Smooth muscle cell (in vitro differentiated cells): ENCODE measurements around the gene TEX11. TPM values are rescaled to one million over a fixed set of nuclear protein-coding genes. Genes with fewer than 3 reads are reported as not detected.
"Not testable (repeated sequence)": the region's sequence is repeated elsewhere in the genome, so short reads cannot be mapped to it uniquely, and the experiment has no call there.

Experiments
- DNase-seq: peaks from one replicate; lab custom pipeline; 2025; ENCODE audit not compliant: unreplicated experiment; lab: John Stamatoyannopoulos, UW
- H2AFZ ChIP-seq: fragments of 200-600 bp; sonication (generic); 2 replicates; pipeline ENCODE4 v1.6.0; 2016; ENCODE audit warnings: antibody characterized with exemption, low read depth, mild to moderate bottlenecking
- H3F3A ChIP-seq: fragments of 200-600 bp; sonication (generic); 2 replicates; pipeline ENCODE4 v1.6.0; 2017; ENCODE audit warnings: antibody characterized with exemption, low read depth
- H3K27ac ChIP-seq: fragments of 200-600 bp; sonication (generic); 2 replicates; pipeline ENCODE4 v1.5.1; 2016; ENCODE audit warnings: low read depth, mild to moderate bottlenecking
- H3K27me3 ChIP-seq: fragments of 200-600 bp; sonication (generic); 2 replicates; pipeline ENCODE4 v1.6.1; 2016; ENCODE audit warnings: low read depth, mild to moderate bottlenecking
- H3K36me3 ChIP-seq: fragments of 200-600 bp; sonication (generic); 2 replicates; pipeline ENCODE4 v1.5.1; 2016; ENCODE audit warnings: low read depth
- H3K4me1 ChIP-seq: fragments of 200-600 bp; sonication (generic); 2 replicates; pipeline ENCODE4 v1.5.1; 2016; ENCODE audit warnings: low read depth
- H3K4me2 ChIP-seq: fragments of 200-600 bp; sonication (generic); 2 replicates; pipeline ENCODE4 v1.6.0; 2016; ENCODE audit warnings: mild to moderate bottlenecking
- H3K4me3 ChIP-seq: fragments of 200-600 bp; sonication (generic); 2 replicates; pipeline ENCODE4 v1.5.1; 2016; ENCODE audit warnings: mild to moderate bottlenecking
- H3K79me2 ChIP-seq: fragments of 200-600 bp; sonication (generic); 2 replicates; pipeline ENCODE4 v1.6.0; 2016; ENCODE audit warnings: low read depth, mild to moderate bottlenecking
- H3K9ac ChIP-seq: fragments of 200-600 bp; sonication (generic); 2 replicates; pipeline ENCODE4 v1.6.0; 2016; ENCODE audit warnings: low read depth
- H3K9me3 ChIP-seq: fragments of 200-600 bp; sonication (generic); replicated peaks from 2 replicates; pipeline ENCODE4 v1.5.1; 2016; ENCODE audit warnings: low read depth
- H4K20me1 ChIP-seq: fragments of 200-600 bp; sonication (generic); 2 replicates; pipeline ENCODE4 v1.6.0; 2016; ENCODE audit warnings: low read depth
- CTCF ChIP-seq: fragments of 200-600 bp; sonication (generic); IDR thresholded peaks from 2 replicates; pipeline ENCODE4 v1.5.1; 2017; ENCODE audit warnings: borderline replicate concordance, mild to moderate bottlenecking, antibody characterized with exemption; ENCODE audit not compliant: insufficient read depth, poor library complexity, severe bottlenecking
- WGBS: methylation state at CpG from one replicate; pipeline ENCODE4 v1.1.7; 2016; ENCODE audit warnings: low lambda C conversion rate; 5-methylcytosine and 5-hydroxymethylcytosine counted together
- polyA plus RNA-seq: library from polyadenylated mRNA; unstranded; fragments of >200 nt; fragmentation: Nextera tagmentation; extraction: Ambion mirVana; gene quantifications from 2 replicates; pipeline ENCODE4 v1.2.1, GENCODE V29; 2016
- total RNA-seq: library from RNA; depleted of rRNA; stranded (reverse); fragments of >200 nt; gene quantifications from 2 replicates; pipeline ENCODE4 v1.2.3, GENCODE V29; 2014

Gene TEX11
- total and polyA plus RNA-seq, 2 experiments from 2014 or later: 0.40 to 1.2 TPM

GRCh38 chrX:70852294-70852693, 56.2 kb downstream of the TEX11 start:
- no peaks in the 10 kb centered on the region for H3F3A ChIP-seq
- no peaks in the 10 kb centered on the region for H4K20me1 ChIP-seq
- no peaks in the 10 kb centered on the region for H3K27me3 ChIP-seq
- H3K9me3 ChIP-seq: no peaks in the 10 kb centered on the region
- H3K27ac ChIP-seq: no peak overlapping the region
- no peak for TF ChIP-seq CTCF
- no peak overlapping the region for H3K4me3 ChIP-seq
- 69% methylated on average over 3 of the region's 3 CpGs for WGBS
- no peak overlapping the region for H2AFZ ChIP-seq
- H3K36me3 ChIP-seq: no peaks in the 10 kb centered on the region
- H3K79me2 ChIP-seq: no peaks in the 10 kb centered on the region
- H3K4me2 ChIP-seq: no peak overlapping the region
- no peak for DNase-seq
- H3K4me1 ChIP-seq: no peaks in the 10 kb centered on the region
- H3K9ac ChIP-seq: no peak overlapping the region

- H3K27ac ChIP-seq, H3K27me3 ChIP-seq, H3K4me1 ChIP-seq, H2AFZ ChIP-seq, DNase-seq, H3K9me3 ChIP-seq, H3K9ac ChIP-seq, H3F3A ChIP-seq, H3K4me2 ChIP-seq, H4K20me1 ChIP-seq, H3K4me3 ChIP-seq, H3K36me3 ChIP-seq, H3K79me2 ChIP-seq: not testable (repeated sequence)
- 84% methylated on average over 5 of the region's 6 CpGs for WGBS
Observed at GRCh38 chrX:70844081-70844480, 64.4 kb downstream of the TEX11 start.

GRCh38 chrX:70843620-70844019, 64.9 kb downstream of the TEX11 start:
- 65% methylated on average over 1 of the region's 1 CpG for WGBS
- not testable (repeated sequence) for H3K27me3 ChIP-seq, H3K4me3 ChIP-seq, H3K9ac ChIP-seq, H3K27ac ChIP-seq, H2AFZ ChIP-seq, DNase-seq, H4K20me1 ChIP-seq, H3K36me3 ChIP-seq, H3K9me3 ChIP-seq, H3F3A ChIP-seq, H3K79me2 ChIP-seq, H3K4me2 ChIP-seq, H3K4me1 ChIP-seq

GRCh38 chrX:70834589-70834988, 73.9 kb downstream of the TEX11 start:
- no peak for TF ChIP-seq CTCF

GRCh38 chrX:70826715-70827114, 81.8 kb downstream of the TEX11 start:
- TF ChIP-seq CTCF: no peak
- Histone ChIP-seq H3F3A (no peaks in the 10 kb centered on the region), H3K4me3 (no peak overlapping the region), H4K20me1 (no peaks in the 10 kb centered on the region), H3K36me3 (no peaks in the 10 kb centered on the region), H3K4me2 (no peak overlapping the region), H3K9ac (no peak overlapping the region), H3K4me1 (no peaks in the 10 kb centered on the region), H3K79me2 (no peaks in the 10 kb centered on the region), H3K9me3 (no peaks in the 10 kb centered on the region), H2AFZ (no peak overlapping the region), H3K27ac (no peak overlapping the region), H3K27me3 (no peaks in the 10 kb centered on the region)
- 76% methylated on average over 3 of the region's 3 CpGs for whole genome bisulfite sequencing
- DNase-seq: no peak

More at GRCh38 chrX:70834589-70834988, 73.9 kb downstream of the TEX11 start:
- no peaks in the 10 kb centered on the region for H3F3A ChIP-seq
- no peak for DNase-seq
- no peaks in the 10 kb centered on the region for H3K27me3 ChIP-seq
- H3K4me3 ChIP-seq: no peak overlapping the region
- H3K9ac ChIP-seq: no peak overlapping the region
- H3K4me1 ChIP-seq: no peaks in the 10 kb centered on the region
- H4K20me1 ChIP-seq: no peaks in the 10 kb centered on the region
- no peaks in the 10 kb centered on the region for H3K9me3 ChIP-seq
- H3K79me2 ChIP-seq: no peaks in the 10 kb centered on the region
- H2AFZ ChIP-seq: no peak overlapping the region
- WGBS: 88% methylated on average over 7 of the region's 7 CpGs
- H3K27ac ChIP-seq: no peak overlapping the region
- no peak overlapping the region for H3K4me2 ChIP-seq
- no peaks in the 10 kb centered on the region for H3K36me3 ChIP-seq
